HCT116 (cell line): ENCODE results near the gene PRMT7. TPM values are rescaled to one million over a fixed set of nuclear protein-coding genes. Genes with fewer than 3 reads are reported as not detected.

Experiments
- ATAC-seq: fragments of 200-7000 bp; cut with Tn5 transposase; 2 replicates; pipeline ENCODE4 v1.9.1; 2020; ENCODE audit warnings: mild to moderate bottlenecking, moderate library complexity
- BruUV-seq: library from RNA; stranded (reverse); fragments of 400-500 nt; replicated peaks from 2 replicates; lab custom pipeline; 2021; lab: Mats Ljungman, UMichigan
- CTCF ChIA-PET: fragments of 300-600 bp; sonication (Branson Sonifier 250); formaldehyde crosslinking; loops from one replicate; lab custom pipeline; 2021; ENCODE audit warnings: antibody characterized with exemption; lab: Charles Lee
- POLR2A ChIA-PET: fragments of 300-600, 350-600 bp; sonication (Branson Sonifier 250); formaldehyde crosslinking; loops from one replicate; lab custom pipeline; 2021; ENCODE audit warnings: antibody characterized with exemption; lab: Charles Lee
- RAD21 ChIA-PET, 2 experiments: fragments of 300-600 bp; sonication (Branson Sonifier 250); formaldehyde crosslinking; loops; one replicate each; lab custom pipeline; 2023; ENCODE audit warnings: low total read pairs in 2 of 2; ENCODE audit not compliant: uncharacterized antibody in 2 of 2, unreplicated experiment in 2 of 2, low non-redundant PET in 1 of 2; lab: Charles Lee
- DNase-seq: peaks from one replicate; pipeline ENCODE4 v3.0.0-alpha.2; 2010; ENCODE audit warnings: low read depth, low spot score
- H2AFZ ChIP-seq: fragments of 200-600 bp; shearing (Covaris generic), sonication (generic); 2 replicates; pipeline ENCODE4 v1.6.1; 2017; ENCODE audit warnings: low read depth, mixed run types, mixed read lengths, antibody characterized with exemption, low read length; ENCODE audit not compliant: poor library complexity, severe bottlenecking
- H3K27ac ChIP-seq: 2 replicates; pipeline ENCODE4 v1.5.1; 2012; ENCODE audit warnings: low read depth, low read length
- H3K27me3 ChIP-seq: fragments of 200-600 bp; sonication (generic); 2 replicates; pipeline ENCODE4 v1.6.1; 2016; ENCODE audit warnings: mixed run types, low read length, mixed read lengths; ENCODE audit not compliant: insufficient read depth
- H3K36me3 ChIP-seq, 2 experiments: fragments of 200-500 bp in 1 of 2; fragments of 200-600 bp in 1 of 2; sonication (Bioruptor generic) in 1 of 2; sonication (generic) in 1 of 2; 2 replicates each; pipeline versions ENCODE4 v1.5.1 to v1.6.1; 2014 to 2016; ENCODE audit warnings: low read length in 2 of 2, inconsistent platforms in 1 of 2, mixed read lengths in 1 of 2, mixed run types in 1 of 2; ENCODE audit not compliant: insufficient read depth in 2 of 2, control insufficient read depth in 1 of 2
- H3K4me1 ChIP-seq, 2 experiments: fragments of 200-600 bp in 1 of 2; sonication (generic) in 1 of 2; 2 replicates each; pipeline versions ENCODE4 v1.5.1 to v1.6.1; 2012 to 2017; ENCODE audit warnings: low read length in 2 of 2, inconsistent platforms in 1 of 2, mild to moderate bottlenecking in 1 of 2, mixed read lengths in 1 of 2, mixed run types in 1 of 2, moderate library complexity in 1 of 2; ENCODE audit not compliant: insufficient read depth in 2 of 2, control insufficient read depth in 1 of 2
- H3K4me2 ChIP-seq: fragments of 200-600 bp; sonication (generic); 2 replicates; pipeline ENCODE4 v1.6.1; 2017; ENCODE audit warnings: mixed run types, low read length, mixed read lengths
- H3K4me3 ChIP-seq, 2 experiments: fragments of 200-600 bp in 1 of 2; sonication (generic) in 1 of 2; replicated peaks in 1 of 2; 2 replicates each; pipeline ENCODE4 v1.5.1; 2011 to 2016; ENCODE audit warnings: low read length in 2 of 2, control low read depth in 1 of 2, low read depth in 1 of 2, mild to moderate bottlenecking in 1 of 2, mixed read lengths in 1 of 2, mixed run types in 1 of 2
- H3K79me2 ChIP-seq: fragments of 200-600 bp; sonication (generic); 2 replicates; pipeline ENCODE4 v1.6.1; 2017; ENCODE audit warnings: mild to moderate bottlenecking, mixed run types, low read length, moderate library complexity, mixed read lengths; ENCODE audit not compliant: insufficient read depth
- H3K9ac ChIP-seq: fragments of 200-600 bp; sonication (generic); 2 replicates; pipeline ENCODE4 v1.6.1; 2016; ENCODE audit warnings: low read length, mixed read lengths
- H3K9me2 ChIP-seq: fragments of 200-600 bp; sonication (generic), shearing (Covaris generic); 2 replicates; pipeline ENCODE4 v1.6.1; 2017; ENCODE audit warnings: mixed run types, mild to moderate bottlenecking, moderate library complexity; ENCODE audit not compliant: insufficient read depth
- H3K9me3 ChIP-seq, 2 experiments: fragments of 200-500 bp in 1 of 2; fragments of 200-600 bp in 1 of 2; sonication (Bioruptor generic) in 1 of 2; sonication (generic) in 1 of 2; 2 replicates each; pipeline ENCODE4 v1.6.1; 2014 to 2017; ENCODE audit warnings: low read length in 2 of 2, mixed read lengths in 2 of 2, inconsistent platforms in 1 of 2, low read depth in 1 of 2, mild to moderate bottlenecking in 1 of 2, mixed run types in 1 of 2, moderate library complexity in 1 of 2; ENCODE audit not compliant: control insufficient read depth in 1 of 2, insufficient read depth in 1 of 2
- H4K20me1 ChIP-seq: fragments of 200-600 bp; sonication (generic), shearing (Covaris generic); 2 replicates; pipeline ENCODE4 v1.6.1; 2017; ENCODE audit warnings: mixed run types, mild to moderate bottlenecking, moderate library complexity; ENCODE audit not compliant: insufficient read depth
- CEBPB ChIP-seq: IDR thresholded peaks from 2 replicates; pipeline ENCODE4 v1.6.1; 2012; ENCODE audit warnings: low read depth
- ELF1 ChIP-seq: IDR thresholded peaks from 2 replicates; pipeline ENCODE4 v1.6.1; 2012; ENCODE audit warnings: low read depth, borderline replicate concordance
- JUND ChIP-seq: IDR thresholded peaks from 2 replicates; pipeline ENCODE4 v1.6.1; 2012
- SRF ChIP-seq: IDR thresholded peaks from 2 replicates; pipeline ENCODE4 v1.6.1; 2012; ENCODE audit warnings: low read depth
- YY1 ChIP-seq: IDR thresholded peaks from 2 replicates; pipeline ENCODE4 v1.6.1; 2011; ENCODE audit warnings: low read length, low read depth, moderate library complexity, mild to moderate bottlenecking; ENCODE audit not compliant: insufficient replicate concordance; ENCODE audit errors: extremely low read depth
- ZNF274 ChIP-seq: fragments of 200-500 bp; sonication (Bioruptor generic); IDR thresholded peaks from 2 replicates; pipeline ENCODE4 v1.6.1; 2014; ENCODE audit warnings: mild to moderate bottlenecking, low read depth, low read length, inconsistent platforms
- intact Hi-C: fragments of 100-400 bp; cut with micrococcal nuclease; formaldehyde crosslinking; loops from 2 replicates; pipeline ENCODE4 v1.10.0; 2022
- total RNA-seq: library from RNA; stranded (reverse); gene quantifications from one replicate; pipeline ENCODE4 v1.2.1, GENCODE V29; 2021; ENCODE audit not compliant: unreplicated experiment
- TF ChIP-seq, protein P1 (sequence below): IDR thresholded peaks from 2 replicates; pipeline ENCODE4 v1.6.1; 2012; ENCODE audit warnings: low read depth
- TF ChIP-seq, protein P2 (sequence below): IDR thresholded peaks from 2 replicates; pipeline ENCODE4 v1.6.1; 2011; ENCODE audit warnings: mild to moderate bottlenecking, low read length, moderate library complexity; ENCODE audit not compliant: insufficient replicate concordance; ENCODE audit errors: extremely low read depth
- TF ChIP-seq, protein P3 (sequence below): IDR thresholded peaks from 2 replicates; pipeline ENCODE4 v1.6.1; 2012

PRMT7 gene
- total RNA-seq, 1 experiment from 2014 or later: 34.4 TPM

DNA sequence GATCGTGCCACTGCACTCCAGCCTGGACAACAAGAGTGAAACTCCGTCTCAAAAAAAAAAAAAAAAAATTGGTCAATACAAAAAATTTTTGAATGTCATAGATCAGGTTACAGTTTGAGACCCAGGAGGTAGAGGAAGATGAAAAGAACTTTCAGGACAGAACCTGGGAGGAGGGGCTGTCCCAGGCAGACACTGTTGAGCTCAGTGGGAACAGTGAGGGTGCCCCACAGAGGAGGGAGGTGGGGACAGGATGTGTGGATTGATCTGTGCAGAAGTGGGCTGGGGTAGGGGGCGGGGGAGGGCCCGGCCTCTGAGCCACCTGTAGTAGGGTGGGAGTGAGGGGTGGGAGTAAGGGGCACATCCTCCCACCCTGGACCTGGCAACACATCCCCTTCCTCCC, 58.3 kb downstream of the PRMT7 start:
- no peak overlapping the region for H3K4me3 ChIP-seq
- peaks cover 0 to 6% of the 10 kb centered on the region in 2 experiments; a peak in 1 of 4 replicates for H3K4me1 ChIP-seq
- RAD21 ChIA-PET: no interaction called here
- no peaks in the 10 kb centered on the region for H3K79me2 ChIP-seq
- BruUV-seq: no TSS peak
- CTCF ChIA-PET: no interaction called here
- H3K27me3 ChIP-seq: no peaks in the 10 kb centered on the region
- DNase-seq (no peak), ATAC-seq (no peak)
- H4K20me1 ChIP-seq: no peaks in the 10 kb centered on the region
- POLR2A ChIA-PET: no interaction called here
- H3K27ac ChIP-seq: no peak overlapping the region
- H3K36me3 ChIP-seq: no peaks in the 10 kb centered on the region
- no peak overlapping the region for H2AFZ ChIP-seq
- no peak overlapping the region for H3K4me2 ChIP-seq
- H3K9ac ChIP-seq: no peak overlapping the region
- no peaks in the 10 kb centered on the region for H3K9me3 ChIP-seq
- no peaks in the 10 kb centered on the region for H3K9me2 ChIP-seq
- TF ChIP-seq, protein P1, sequence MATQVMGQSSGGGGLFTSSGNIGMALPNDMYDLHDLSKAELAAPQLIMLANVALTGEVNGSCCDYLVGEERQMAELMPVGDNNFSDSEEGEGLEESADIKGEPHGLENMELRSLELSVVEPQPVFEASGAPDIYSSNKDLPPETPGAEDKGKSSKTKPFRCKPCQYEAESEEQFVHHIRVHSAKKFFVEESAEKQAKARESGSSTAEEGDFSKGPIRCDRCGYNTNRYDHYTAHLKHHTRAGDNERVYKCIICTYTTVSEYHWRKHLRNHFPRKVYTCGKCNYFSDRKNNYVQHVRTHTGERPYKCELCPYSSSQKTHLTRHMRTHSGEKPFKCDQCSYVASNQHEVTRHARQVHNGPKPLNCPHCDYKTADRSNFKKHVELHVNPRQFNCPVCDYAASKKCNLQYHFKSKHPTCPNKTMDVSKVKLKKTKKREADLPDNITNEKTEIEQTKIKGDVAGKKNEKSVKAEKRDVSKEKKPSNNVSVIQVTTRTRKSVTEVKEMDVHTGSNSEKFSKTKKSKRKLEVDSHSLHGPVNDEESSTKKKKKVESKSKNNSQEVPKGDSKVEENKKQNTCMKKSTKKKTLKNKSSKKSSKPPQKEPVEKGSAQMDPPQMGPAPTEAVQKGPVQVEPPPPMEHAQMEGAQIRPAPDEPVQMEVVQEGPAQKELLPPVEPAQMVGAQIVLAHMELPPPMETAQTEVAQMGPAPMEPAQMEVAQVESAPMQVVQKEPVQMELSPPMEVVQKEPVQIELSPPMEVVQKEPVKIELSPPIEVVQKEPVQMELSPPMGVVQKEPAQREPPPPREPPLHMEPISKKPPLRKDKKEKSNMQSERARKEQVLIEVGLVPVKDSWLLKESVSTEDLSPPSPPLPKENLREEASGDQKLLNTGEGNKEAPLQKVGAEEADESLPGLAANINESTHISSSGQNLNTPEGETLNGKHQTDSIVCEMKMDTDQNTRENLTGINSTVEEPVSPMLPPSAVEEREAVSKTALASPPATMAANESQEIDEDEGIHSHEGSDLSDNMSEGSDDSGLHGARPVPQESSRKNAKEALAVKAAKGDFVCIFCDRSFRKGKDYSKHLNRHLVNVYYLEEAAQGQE: no peak
- TF ChIP-seq ELF1: no peak
- no peak for TF ChIP-seq YY1
- no peak for TF ChIP-seq SRF
- TF ChIP-seq, protein P2, sequence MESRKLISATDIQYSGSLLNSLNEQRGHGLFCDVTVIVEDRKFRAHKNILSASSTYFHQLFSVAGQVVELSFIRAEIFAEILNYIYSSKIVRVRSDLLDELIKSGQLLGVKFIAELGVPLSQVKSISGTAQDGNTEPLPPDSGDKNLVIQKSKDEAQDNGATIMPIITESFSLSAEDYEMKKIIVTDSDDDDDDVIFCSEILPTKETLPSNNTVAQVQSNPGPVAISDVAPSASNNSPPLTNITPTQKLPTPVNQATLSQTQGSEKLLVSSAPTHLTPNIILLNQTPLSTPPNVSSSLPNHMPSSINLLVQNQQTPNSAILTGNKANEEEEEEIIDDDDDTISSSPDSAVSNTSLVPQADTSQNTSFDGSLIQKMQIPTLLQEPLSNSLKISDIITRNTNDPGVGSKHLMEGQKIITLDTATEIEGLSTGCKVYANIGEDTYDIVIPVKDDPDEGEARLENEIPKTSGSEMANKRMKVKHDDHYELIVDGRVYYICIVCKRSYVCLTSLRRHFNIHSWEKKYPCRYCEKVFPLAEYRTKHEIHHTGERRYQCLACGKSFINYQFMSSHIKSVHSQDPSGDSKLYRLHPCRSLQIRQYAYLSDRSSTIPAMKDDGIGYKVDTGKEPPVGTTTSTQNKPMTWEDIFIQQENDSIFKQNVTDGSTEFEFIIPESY: no peak
- TF ChIP-seq ZNF274: no peak
- TF ChIP-seq, protein P3, sequence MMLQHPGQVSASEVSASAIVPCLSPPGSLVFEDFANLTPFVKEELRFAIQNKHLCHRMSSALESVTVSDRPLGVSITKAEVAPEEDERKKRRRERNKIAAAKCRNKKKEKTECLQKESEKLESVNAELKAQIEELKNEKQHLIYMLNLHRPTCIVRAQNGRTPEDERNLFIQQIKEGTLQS: no peak
- TF ChIP-seq JUND: no peak
- TF ChIP-seq CEBPB: no peak
- intact Hi-C loops: no loop called here
